Osteoblast (primary cell): ENCODE data around the gene NCAPD2. TPM values are rescaled to one million over a fixed set of nuclear protein-coding genes. Genes with fewer than 3 reads are reported as not detected.

ENCODE experiments used
- DNase-seq: peaks from one replicate; pipeline ENCODE4 v3.0.0; 2011; ENCODE audit warnings: low spot score, mixed read lengths; ENCODE audit not compliant: insufficient read length; ENCODE audit errors: missing footprints
- H2AFZ ChIP-seq: 2 replicates; pipeline ENCODE4 v1.6.0; 2011; ENCODE audit warnings: mild to moderate bottlenecking, low read length
- H3K27ac ChIP-seq: 2 replicates; pipeline ENCODE4 v1.5.1; 2011; ENCODE audit warnings: mild to moderate bottlenecking, low read depth, low read length, moderate library complexity
- H3K27me3 ChIP-seq: 2 replicates; pipeline ENCODE4 v1.6.0; 2012; ENCODE audit warnings: mild to moderate bottlenecking, control low read depth, inconsistent platforms, low read length, moderate library complexity; ENCODE audit not compliant: insufficient read depth
- H3K36me3 ChIP-seq: 2 replicates; pipeline ENCODE4 v1.5.1; 2011; ENCODE audit warnings: mild to moderate bottlenecking, low read length, control low read depth, moderate library complexity; ENCODE audit not compliant: insufficient read depth
- H3K4me1 ChIP-seq: 2 replicates; pipeline ENCODE4 v1.5.1; 2011; ENCODE audit warnings: mild to moderate bottlenecking, low read length, control low read depth, moderate library complexity; ENCODE audit not compliant: insufficient read depth
- H3K4me2 ChIP-seq: 2 replicates; pipeline ENCODE4 v1.6.0; 2011; ENCODE audit warnings: mild to moderate bottlenecking, low read length; ENCODE audit not compliant: insufficient read depth
- H3K4me3 ChIP-seq: fragments of 200-600 bp; sonication (generic); 3 replicates; pipeline ENCODE4 v1.5.1; 2012; ENCODE audit warnings: mild to moderate bottlenecking, low read length, inconsistent platforms; ENCODE audit not compliant: insufficient read depth
- H3K79me2 ChIP-seq: 2 replicates; pipeline ENCODE4 v1.6.0; 2012; ENCODE audit warnings: mild to moderate bottlenecking, low read length, control low read depth, inconsistent platforms; ENCODE audit not compliant: insufficient read depth
- H3K9me3 ChIP-seq: 2 replicates; pipeline ENCODE4 v1.5.1; 2011; ENCODE audit warnings: low read depth, low read length, control low read depth
- H4K20me1 ChIP-seq: 2 replicates; pipeline ENCODE4 v1.6.0; 2012; ENCODE audit warnings: mild to moderate bottlenecking, low read length, control low read depth; ENCODE audit not compliant: insufficient read depth
- CTCF ChIP-seq: IDR thresholded peaks from 2 replicates; pipeline ENCODE4 v1.5.1; 2011; ENCODE audit warnings: mild to moderate bottlenecking, low read depth, low read length, moderate library complexity; ENCODE audit errors: extremely low read depth
- total RNA-seq: library from RNA; depleted of rRNA; stranded (reverse); fragments of >200 nt; gene quantifications from 2 replicates; pipeline ENCODE4 v1.2.3, GENCODE V29; 2012

NCAPD2 gene
- total RNA-seq, 1 donor: 21.0 TPM

GRCh38 chr12:6539707-6540134 is 45.8 kb downstream of the NCAPD2 start:
- Histone ChIP-seq H4K20me1 (peaks cover 58% of the 10 kb centered on the region), H3K36me3 (peaks cover 82% of the 10 kb centered on the region), H3K27me3 (no peaks in the 10 kb centered on the region), H3K4me2 (peak overlapping the region; percentile 45), H3K79me2 (peaks cover 50% of the 10 kb centered on the region), H3K27ac (peak overlapping the region; percentile 79), H3K4me3 (no peak overlapping the region), H3K4me1 (peaks cover 33% of the 10 kb centered on the region), H2AFZ (no peak overlapping the region), H3K9me3 (no peaks in the 10 kb centered on the region)
- no peak for TF ChIP-seq CTCF
- DNase-seq: no peak

DNA sequence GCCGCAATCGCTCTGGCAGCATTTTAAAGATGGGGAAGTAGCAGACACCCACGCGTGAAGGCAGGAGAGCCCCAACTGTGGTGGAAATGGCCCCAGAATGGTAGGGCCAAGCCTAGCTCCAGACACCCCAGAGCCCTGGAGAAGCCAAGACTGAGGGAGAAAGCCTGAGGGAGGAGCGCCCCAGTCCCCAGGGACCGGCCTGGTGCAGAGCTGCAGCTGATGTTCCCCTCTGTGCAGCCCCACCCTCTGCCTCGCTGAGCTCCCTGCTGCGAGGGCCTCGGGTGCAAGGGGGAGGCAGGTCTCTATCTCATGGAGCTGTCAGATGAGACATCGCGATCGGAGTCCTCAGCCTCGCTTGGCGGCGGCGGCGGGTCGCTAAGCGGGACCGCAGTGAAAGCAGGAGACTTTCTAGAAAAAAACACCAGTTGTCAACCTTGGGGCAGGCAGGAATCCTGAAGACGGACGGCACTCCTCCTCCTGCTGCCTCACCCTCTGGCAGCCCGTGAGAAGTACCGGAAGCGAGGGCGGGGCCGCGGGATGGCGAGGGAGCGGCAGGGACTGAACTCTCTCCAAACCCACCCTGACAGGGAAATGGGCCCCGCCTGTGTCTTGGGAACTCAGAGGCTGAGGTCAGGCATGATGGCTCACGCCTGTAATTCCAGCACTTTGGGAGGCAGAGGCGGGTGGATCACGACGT is 46.4 kb downstream of the NCAPD2 start:
- no peak for TF ChIP-seq CTCF
- Histone ChIP-seq H3K36me3 (peaks cover 85% of the 10 kb centered on the region), H3K4me1 (peaks cover 33% of the 10 kb centered on the region), H2AFZ (no peak overlapping the region), H3K4me3 (peak overlapping the region; percentile 43), H3K79me2 (peaks cover 45% of the 10 kb centered on the region), H3K4me2 (peak overlapping the region; percentile 45), H3K9me3 (no peaks in the 10 kb centered on the region), H3K27ac (peak overlapping the region; percentile 79), H3K27me3 (no peaks in the 10 kb centered on the region), H4K20me1 (peaks cover 51% of the 10 kb centered on the region)
- peak; percentile 97 for DNase-seq

DNA sequence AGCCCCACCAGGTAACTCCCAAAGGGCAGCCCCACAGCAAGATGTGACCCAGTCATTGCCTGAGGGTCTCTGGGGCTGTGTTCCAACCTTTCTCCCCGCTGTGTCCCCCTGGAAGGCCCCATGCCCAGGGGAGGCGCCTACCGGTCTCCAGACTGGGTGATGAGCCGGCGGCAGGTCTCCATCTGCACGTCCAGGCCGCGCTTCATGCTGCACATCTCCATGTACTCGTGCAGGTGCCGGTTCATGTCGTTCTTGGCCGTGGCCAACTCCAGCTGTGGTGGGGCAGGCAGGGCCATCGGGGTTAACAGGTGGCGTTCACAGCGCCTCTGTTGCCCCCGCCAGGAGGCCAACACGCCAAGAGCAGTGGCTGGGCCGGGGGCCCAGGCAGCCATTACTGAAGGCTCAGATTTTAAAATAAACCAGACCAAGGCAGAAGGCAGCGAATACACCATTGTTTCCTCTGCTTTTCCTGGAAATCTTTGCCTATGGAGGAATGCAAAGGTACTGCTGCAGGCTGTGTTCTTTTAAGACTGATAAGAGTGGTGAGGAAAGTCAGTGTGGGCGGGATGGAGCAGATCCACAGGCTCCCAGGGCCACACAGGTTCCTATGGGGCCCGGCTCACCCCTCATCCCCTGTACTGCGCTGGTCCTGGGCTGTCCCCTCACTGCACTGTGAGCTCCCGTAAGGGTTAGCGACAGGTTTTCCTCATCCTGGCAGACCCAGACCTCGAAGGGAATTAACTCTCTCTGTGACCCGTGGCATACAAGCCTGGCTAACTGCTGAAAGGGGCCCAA is 47.7 kb downstream of the NCAPD2 start:
- peak; percentile 37 for DNase-seq
- no peaks in the 10 kb centered on the region for H3K27me3 ChIP-seq
- H3K4me2 ChIP-seq: no peak overlapping the region
- H3K9me3 ChIP-seq: no peaks in the 10 kb centered on the region
- H3K36me3 ChIP-seq: peaks cover 81% of the 10 kb centered on the region
- H3K4me1 ChIP-seq: peaks cover 24% of the 10 kb centered on the region
- TF ChIP-seq CTCF: no peak
- peaks cover 39% of the 10 kb centered on the region for H4K20me1 ChIP-seq
- peaks cover 43% of the 10 kb centered on the region for H3K79me2 ChIP-seq
- H2AFZ ChIP-seq: no peak overlapping the region
- H3K4me3 ChIP-seq: no peak overlapping the region
- peak overlapping the region; percentile 79 for H3K27ac ChIP-seq
